Activated CD4-positive, CD25-positive, alpha-beta regulatory T cell (primary cell): ENCODE measurements around the gene UPK3A.
"Not testable (repeated sequence)": the region's sequence is repeated elsewhere in the genome, so short reads cannot be mapped to it uniquely, and the experiment has no call there.

Experiments
- DNase-seq, 4 experiments: peaks; one replicate each; lab custom pipeline; 2025; lab: John Stamatoyannopoulos, UW

The UPK3A gene

GRCh38 chr22:45281010-45281409 lies 3.7 kb upstream of the UPK3A start:
- DNase-seq: no peak

GRCh38 chr22:45285263-45286058 lies 712 bp downstream of the UPK3A start:
- no peak for DNase-seq

DNA sequence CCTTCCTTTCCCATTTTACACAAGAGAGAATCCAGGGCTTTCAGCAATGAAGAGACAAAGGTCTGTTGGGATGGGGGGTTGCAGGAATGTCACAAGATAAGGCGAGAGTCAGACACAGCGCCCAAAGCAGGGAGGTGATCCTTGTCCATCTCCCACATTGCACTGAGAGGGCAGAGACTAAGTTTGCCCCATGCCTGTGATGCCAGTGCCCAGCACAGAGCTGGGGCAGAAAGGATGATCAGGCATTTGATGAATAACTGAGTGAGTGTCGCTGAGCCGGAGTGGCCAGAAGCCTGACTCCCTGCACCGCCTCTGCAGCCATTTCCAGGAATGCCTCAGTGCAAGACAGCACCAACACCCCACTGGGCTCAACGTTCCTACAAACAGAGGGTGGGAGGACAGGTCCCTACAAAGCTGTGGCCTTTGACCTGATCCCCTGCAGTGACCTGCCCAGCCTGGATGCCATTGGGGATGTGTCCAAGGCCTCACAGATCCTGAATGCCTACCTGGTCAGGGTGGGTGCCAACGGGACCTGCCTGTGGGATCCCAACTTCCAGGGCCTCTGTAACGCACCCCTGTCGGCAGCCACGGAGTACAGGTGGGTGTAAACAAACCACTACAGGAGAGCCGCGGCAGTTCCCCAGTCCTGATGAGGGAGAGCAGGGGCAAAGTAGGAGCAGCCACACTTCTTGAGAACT lies 2.3 kb downstream of the UPK3A start:
- DNase-seq: no peak

DNA sequence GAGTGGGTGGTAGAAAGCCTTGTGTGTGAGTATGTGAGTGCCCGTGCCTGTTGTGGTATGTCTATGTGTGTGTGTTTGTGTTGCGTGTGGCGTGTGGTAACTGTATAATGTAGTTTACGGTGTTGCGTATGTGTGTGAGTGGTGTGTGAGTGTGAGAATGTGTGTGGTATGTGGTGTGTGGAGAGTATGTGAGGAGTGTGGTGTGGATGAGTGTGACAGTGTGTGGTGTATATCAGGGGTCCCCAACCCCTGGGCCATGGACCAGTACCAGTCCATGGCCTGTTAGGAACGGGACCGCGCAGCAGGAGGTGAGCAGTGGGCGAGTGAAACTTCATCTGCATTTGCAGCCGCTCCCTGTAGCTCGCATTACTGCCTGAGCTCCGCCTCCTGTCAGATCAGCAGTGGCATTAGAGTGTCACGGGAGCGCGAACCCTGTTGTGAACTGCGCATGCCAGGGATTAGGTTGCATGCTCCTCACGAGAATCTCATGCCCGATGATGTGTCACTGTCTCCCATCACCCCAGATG lies 5.7 kb downstream of the UPK3A start:
- no peak for DNase-seq

GRCh38 chr22:45291061-45291930 lies 6.5 kb downstream of the UPK3A start:
- no peak for DNase-seq

GRCh38 chr22:45291931-45292290 lies 7.2 kb downstream of the UPK3A start:
- DNase-seq: no peak

DNA sequence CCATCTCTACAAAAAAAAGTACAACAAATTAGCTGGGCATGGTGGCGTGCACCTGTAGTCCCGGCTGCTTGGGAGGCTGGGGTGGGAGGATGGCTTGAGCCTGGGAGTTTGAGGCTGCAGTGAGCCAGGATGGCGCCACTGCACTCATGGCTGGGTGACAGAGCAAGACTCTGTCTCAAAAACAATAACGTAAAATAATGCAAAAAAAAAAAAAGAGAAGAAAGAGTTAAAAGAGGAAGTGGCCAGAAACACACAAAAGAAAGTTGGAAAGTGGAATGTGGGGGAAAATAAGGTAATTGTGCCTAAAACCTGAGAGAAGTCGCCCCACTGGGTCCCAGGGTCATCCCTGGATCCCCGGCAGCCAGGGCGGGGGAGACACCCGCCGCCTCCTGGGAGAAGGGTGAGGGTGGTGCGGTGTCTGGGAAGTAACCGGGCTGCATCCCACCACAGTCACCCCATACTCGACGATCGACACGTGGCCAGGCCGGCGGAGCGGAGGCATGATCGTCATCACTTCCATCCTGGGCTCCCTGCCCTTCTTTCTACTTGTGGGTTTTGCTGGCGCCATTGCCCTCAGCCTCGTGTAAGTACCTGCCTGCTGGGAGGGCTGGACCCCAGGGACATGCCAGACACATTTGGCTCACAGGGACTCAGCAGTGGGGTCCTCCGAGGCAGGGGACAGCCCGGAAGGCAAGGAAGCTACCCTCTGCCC lies 8.1 kb downstream of the UPK3A start:
- no peak for DNase-seq

DNA sequence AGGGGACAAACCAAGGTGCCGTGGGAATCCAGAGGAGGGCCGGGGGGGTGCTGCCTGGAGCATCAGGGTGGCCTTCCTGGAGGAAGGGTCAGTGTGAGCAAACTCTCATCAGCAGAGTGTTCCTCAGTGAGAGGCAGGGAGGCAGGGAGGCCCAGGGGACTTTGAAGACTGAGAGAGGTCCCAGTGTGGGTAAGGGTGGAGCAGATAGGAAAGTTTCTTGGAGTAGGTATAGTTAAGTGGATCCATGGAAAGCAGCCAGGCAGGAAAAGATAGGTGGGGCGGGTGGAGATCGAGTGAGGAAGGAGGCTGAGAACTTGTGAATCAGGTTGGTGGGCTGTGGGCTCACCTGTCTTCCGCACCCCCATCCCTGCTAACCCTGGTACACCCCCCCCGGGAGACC lies 9.3 kb downstream of the UPK3A start:
- DNase-seq: no peak

DNA sequence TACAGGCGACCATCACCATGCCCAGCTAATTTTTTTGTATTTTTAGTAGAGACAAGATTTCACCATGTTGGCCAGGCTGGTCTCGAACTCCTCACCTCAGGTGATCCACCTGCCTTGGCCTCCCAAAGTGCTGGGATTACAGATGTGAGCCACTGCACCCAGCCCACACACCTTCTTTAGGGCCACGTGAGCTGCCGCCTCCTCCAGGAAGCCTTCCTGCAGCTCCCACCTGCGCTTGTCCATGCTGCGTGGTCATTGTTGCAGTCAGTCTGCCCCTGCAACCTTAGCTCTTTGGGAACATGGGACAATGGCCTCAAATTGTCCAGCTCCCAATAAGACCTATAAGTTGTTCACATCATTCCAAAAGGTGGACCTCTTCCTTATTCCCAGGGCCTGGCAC lies 10.3 kb downstream of the UPK3A start:
- not testable (repeated sequence) for DNase-seq

- DNase-seq: no peak
Measured at GRCh38 chr22:45295492-45295891, 10.7 kb downstream of the UPK3A start.

DNA sequence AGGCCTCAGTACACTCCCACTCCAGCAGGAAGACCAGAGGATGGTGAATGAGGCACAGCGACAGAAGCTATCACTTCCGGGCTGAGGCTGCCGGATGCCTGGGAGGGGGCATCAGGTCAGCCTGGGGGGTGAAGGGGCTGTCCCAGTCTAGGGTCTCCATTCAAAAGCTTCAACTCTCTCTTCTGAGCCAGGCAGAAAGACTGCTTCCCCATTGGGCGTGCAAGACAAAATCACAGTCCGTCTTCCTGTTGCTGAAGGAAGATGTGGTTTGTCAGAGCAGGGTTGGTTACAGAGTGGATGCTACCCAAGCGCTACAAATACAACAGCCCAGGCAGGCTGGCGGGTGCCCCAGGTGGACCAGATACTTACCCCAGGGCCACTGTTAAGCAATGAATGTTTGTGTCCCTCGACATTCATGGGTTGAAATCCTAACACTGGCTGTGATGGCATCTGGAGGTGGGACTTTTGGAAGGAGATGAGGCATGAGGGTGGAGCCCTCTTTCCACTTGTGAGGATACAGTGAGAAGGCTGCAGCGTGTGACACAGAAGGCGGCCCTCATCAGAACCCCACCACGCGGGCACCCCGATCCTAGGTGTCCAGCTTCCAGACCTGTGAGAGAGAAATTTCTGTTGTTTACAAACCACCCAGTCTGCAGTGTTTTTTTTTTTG lies 12.0 kb downstream of the UPK3A start:
- DNase-seq: peak in 1 of 4 experiments; percentile 10

DNA sequence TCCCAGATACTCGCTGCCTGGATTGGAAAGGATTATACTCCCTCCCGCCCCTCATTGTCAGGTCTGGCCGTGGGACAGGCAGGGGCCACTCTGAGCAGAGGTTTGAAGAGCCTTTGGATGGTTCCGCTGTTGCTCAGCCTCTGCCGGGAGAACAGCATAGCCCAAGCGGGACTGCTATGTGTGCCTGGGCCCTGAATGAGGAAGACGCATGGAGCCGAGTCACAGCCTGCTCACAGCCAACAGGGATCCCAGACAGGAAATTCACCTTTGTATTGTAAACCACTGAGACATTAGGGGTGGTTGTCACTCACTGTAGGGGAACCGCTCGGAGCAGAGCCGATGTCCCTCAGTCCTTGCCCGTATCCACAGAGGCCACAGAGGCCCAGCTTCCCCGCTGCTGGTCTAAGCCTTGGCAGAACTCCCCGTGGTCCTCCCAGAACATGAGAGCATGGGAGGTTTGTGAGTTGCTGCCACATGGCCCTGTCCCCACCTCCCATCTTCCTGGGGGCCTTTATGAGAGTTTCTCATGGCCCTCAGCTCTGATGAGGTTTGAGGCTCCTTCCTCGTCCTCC lies 14.3 kb downstream of the UPK3A start:
- no peak for DNase-seq

DNA sequence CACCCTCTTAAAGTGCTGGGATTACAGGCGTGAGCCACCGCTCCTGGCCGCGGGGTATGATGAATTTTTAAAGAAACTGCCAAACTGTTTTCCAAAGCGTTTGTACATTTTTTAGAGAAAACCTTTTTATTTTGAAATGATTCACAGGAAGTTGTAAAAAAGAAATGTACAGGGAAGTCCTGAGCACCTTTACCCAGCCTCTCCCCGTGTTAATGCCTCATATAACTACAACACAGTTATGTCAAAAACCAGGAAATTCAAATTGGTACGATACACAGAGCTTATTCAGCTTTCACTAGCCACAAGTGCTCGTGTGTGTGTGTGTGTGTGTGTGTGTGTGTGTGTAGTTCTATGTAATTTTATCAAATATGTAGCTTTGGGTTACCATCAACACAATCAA lies 18.0 kb downstream of the UPK3A start:
- DNase-seq: no peak

- DNase-seq: no peak
Measured at GRCh38 chr22:45303181-45303580, 18.4 kb downstream of the UPK3A start.

DNA sequence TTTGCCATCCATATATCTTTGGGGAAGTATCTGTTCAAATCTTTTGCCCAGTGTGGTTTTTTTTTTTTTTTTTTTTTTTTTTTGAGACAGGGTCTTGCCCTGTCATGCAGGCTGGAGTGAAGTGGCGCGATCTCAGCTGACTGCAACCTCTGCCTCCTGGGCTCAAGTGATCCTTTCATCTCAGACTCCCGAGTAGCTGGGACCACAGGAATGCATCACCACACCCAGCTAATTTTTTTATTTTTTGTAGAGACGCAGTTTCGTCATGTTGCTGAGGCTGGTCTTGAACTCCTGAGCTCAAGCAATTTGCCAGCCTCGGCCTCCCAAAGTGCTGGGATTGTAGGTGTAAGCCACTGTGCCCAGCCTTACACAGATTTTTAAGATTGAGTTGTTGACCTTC lies 20.2 kb downstream of the UPK3A start:
- no peak for DNase-seq

DNA sequence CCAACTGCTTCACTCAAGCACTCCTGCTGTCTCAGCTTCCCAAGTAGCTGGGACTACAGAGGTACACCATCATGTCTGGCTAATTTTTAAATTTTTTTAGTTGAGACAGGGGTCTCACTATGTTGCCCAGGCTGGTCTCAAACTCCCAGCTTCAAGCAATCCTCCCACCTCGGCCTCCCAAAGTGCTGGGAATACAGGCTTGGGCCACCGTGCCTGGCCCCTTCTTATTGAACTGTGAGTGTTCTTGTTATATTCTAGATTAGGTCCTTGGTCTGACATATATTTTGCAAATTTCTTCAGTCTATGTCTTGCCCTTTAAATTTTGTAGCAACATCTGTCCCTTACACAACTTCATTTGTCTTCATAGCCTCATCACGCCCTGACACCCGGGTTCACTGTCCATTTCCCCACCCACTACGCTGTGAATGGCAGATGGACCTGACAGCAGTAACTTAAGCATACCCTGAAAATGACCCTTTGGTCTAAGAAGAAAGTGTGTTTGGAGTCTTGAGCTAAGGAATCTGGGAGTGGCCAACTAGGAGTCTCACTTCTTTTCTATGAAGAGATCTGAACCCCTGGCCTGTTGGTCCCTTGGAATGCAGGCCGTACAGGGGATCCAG lies 20.8 kb downstream of the UPK3A start:
- DNase-seq: no peak

DNA sequence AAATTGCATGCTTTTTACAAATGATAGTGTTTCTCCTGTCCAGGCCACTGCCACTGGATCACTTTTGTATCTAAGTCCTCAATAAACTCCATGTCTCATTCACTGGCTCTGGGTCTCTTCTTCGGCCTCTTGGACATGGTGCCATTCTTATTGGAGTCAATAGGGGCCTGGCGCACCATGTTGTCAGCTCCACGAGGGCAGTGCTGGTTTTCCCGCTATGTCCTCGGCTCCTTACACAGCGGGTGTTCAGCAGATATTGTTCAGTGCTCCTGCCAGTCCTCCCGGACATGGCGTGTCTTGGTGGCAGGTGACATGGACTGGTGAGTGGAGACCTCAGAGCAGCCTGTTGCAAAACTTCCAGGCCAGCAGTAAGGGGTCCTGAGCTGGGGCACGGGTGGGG lies 21.4 kb downstream of the UPK3A start:
- DNase-seq: no peak

DNA sequence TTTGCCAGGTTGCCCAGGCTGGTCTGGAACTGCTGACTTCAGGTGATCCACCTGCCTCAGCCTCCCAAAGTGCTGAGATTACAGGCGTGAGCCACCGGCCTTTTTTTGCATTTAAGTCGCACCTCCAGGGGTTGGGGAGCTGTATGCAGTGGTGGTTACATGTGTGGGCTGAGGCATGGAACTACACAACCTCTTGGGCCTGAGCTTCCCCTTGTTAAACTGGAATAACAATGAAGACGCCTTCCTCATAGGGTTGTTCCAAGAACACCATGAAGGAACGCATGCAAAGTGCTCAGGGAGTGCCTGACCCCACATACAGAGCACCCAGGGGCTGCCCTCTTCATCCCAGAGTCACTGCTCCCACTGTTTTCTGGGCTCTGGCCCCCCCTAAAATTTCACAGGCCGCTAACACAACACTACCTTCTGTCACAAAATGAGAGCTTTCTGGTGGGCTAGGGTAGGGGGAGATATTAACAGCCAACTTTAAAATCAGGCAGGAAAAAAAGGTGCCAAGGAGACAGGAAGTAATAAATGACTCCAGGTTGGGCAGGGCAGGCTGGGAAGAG lies 23.7 kb downstream of the UPK3A start:
- no peak for DNase-seq

DNA sequence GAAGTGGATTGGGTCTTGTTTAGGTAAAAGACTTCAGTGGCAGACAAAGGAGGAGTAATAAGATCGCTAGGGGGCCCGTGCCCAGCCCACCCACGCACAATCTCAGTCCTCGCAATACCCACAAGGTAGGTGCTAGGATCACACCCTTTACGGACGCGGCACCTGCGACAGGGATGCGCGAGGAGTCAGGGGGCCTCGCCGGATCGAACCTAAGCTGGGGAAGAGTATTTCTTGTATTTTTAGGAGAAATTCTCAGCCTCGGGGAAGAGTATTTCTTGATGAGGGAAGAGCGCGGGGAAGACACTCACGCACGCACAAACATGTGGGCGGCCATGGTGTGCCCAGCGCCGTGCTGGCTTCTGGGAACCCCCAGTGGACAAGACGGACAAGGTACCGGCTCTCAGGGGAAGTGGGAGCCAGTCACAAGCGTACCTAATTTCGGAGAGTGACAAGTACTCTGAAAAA lies 24.2 kb downstream of the UPK3A start:
- no peak for DNase-seq
